ENCODE measurements around the gene ZAP70. TPM values are rescaled to one million over a fixed set of nuclear protein-coding genes. Genes with fewer than 3 reads are reported as not detected.

ZAP70 gene
- total RNA-seq, 1 experiment from 2014 or later, result 0.61 TPM

GRCh38 chr2:97743913-97744312 is 30.5 kb downstream of the ZAP70 start:
- Mint-ChIP-seq H3K4me1 (peaks cover 26% of the 10 kb centered on the region), H3K9me3 (no peaks in the 10 kb centered on the region), H3K4me3 (no peak overlapping the region), H3K36me3 (no peaks in the 10 kb centered on the region), H3K27me3 (ENCODE audit: low read depth) (no peaks in the 10 kb centered on the region), H3K27ac (no peak overlapping the region)
- TF ChIP-seq NFYB (CRISPR knock-in tag; conservative IDR thresholded peaks at IDR 0.05; ENCODE audit: low read depth), result no peak
- no peak for TF ChIP-seq FOXP4 (CRISPR knock-in tag; IDR thresholded peaks at IDR 0.05)
- TF ChIP-seq, protein P1, sequence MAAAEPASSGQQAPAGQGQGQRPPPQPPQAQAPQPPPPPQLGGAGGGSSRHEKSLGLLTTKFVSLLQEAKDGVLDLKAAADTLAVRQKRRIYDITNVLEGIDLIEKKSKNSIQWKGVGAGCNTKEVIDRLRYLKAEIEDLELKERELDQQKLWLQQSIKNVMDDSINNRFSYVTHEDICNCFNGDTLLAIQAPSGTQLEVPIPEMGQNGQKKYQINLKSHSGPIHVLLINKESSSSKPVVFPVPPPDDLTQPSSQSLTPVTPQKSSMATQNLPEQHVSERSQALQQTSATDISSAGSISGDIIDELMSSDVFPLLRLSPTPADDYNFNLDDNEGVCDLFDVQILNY (CRISPR knock-in tag; IDR thresholded peaks at IDR 0.05), result no peak
- TF ChIP-seq SP1 (CRISPR knock-in tag; conservative IDR thresholded peaks at IDR 0.05), result no peak
- no peak for TF ChIP-seq ETV6 (CRISPR knock-in tag; IDR thresholded peaks at IDR 0.05)
- TF ChIP-seq ESRRA (CRISPR knock-in tag; IDR thresholded peaks at IDR 0.05; ENCODE audit: borderline replicate concordance), result no peak
- TF ChIP-seq ZNF396 (CRISPR knock-in tag; IDR thresholded peaks at IDR 0.05; ENCODE audit: borderline replicate concordance), result no peak
- TF ChIP-seq, protein P2, sequence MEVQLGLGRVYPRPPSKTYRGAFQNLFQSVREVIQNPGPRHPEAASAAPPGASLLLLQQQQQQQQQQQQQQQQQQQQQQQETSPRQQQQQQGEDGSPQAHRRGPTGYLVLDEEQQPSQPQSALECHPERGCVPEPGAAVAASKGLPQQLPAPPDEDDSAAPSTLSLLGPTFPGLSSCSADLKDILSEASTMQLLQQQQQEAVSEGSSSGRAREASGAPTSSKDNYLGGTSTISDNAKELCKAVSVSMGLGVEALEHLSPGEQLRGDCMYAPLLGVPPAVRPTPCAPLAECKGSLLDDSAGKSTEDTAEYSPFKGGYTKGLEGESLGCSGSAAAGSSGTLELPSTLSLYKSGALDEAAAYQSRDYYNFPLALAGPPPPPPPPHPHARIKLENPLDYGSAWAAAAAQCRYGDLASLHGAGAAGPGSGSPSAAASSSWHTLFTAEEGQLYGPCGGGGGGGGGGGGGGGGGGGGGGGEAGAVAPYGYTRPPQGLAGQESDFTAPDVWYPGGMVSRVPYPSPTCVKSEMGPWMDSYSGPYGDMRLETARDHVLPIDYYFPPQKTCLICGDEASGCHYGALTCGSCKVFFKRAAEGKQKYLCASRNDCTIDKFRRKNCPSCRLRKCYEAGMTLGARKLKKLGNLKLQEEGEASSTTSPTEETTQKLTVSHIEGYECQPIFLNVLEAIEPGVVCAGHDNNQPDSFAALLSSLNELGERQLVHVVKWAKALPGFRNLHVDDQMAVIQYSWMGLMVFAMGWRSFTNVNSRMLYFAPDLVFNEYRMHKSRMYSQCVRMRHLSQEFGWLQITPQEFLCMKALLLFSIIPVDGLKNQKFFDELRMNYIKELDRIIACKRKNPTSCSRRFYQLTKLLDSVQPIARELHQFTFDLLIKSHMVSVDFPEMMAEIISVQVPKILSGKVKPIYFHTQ (CRISPR knock-in tag; IDR thresholded peaks at IDR 0.05), result no peak
- no peak for TF ChIP-seq NR3C1 (CRISPR knock-in tag; conservative IDR thresholded peaks at IDR 0.05; ENCODE audit: low read depth)
- TF ChIP-seq CREB1 (CRISPR knock-in tag; IDR thresholded peaks at IDR 0.05), result no peak
- TF ChIP-seq, protein P3, sequence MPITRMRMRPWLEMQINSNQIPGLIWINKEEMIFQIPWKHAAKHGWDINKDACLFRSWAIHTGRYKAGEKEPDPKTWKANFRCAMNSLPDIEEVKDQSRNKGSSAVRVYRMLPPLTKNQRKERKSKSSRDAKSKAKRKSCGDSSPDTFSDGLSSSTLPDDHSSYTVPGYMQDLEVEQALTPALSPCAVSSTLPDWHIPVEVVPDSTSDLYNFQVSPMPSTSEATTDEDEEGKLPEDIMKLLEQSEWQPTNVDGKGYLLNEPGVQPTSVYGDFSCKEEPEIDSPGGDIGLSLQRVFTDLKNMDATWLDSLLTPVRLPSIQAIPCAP (CRISPR knock-in tag; IDR thresholded peaks at IDR 0.05), result no peak
- TF ChIP-seq, protein P4, sequence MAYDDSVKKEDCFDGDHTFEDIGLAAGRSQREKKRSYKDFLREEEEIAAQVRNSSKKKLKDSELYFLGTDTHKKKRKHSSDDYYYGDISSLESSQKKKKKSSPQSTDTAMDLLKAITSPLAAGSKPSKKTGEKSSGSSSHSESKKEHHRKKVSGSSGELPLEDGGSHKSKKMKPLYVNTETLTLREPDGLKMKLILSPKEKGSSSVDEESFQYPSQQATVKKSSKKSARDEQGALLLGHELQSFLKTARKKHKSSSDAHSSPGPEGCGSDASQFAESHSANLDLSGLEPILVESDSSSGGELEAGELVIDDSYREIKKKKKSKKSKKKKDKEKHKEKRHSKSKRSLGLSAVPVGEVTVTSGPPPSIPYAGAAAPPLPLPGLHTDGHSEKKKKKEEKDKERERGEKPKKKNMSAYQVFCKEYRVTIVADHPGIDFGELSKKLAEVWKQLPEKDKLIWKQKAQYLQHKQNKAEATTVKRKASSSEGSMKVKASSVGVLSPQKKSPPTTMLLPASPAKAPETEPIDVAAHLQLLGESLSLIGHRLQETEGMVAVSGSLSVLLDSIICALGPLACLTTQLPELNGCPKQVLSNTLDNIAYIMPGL (CRISPR knock-in tag; IDR thresholded peaks at IDR 0.05), result no peak
- TF ChIP-seq ZBTB21 (CRISPR knock-in tag; IDR thresholded peaks at IDR 0.05; ENCODE audit: borderline replicate concordance), result no peak
- POLR2A ChIA-PET, result no interaction called here
- DNase-seq (ENCODE audit: low spot score) (no peak), ATAC-seq (no peak)
- CTCF ChIA-PET, result interaction anchor here (1.2 to 1.3 kb wide), 2 partner anchors 34 to 44 kb away, joined by 6 to 7 read pairs; no protein-coding TSS in a partner anchor

GRCh38 chr2:97745474-97746174 is 32.2 kb downstream of the ZAP70 start:
- POLR2A ChIA-PET, result no interaction called here
- Mint-ChIP-seq H3K36me3 (no peaks in the 10 kb centered on the region), H3K27me3 (ENCODE audit: low read depth) (no peaks in the 10 kb centered on the region), H3K9me3 (no peaks in the 10 kb centered on the region), H3K4me3 (no peak overlapping the region), H3K4me1 (peaks cover 30% of the 10 kb centered on the region), H3K27ac (no peak overlapping the region)
- CTCF ChIA-PET, result interaction anchor here (0.7 to 1.6 kb wide), 2 partner anchors 36 to 46 kb away, joined by 3 to 5 read pairs; no protein-coding TSS in a partner anchor
- no peak for ATAC-seq
- DNase-seq (ENCODE audit: low spot score), result no peak
- TF ChIP-seq, protein P5, sequence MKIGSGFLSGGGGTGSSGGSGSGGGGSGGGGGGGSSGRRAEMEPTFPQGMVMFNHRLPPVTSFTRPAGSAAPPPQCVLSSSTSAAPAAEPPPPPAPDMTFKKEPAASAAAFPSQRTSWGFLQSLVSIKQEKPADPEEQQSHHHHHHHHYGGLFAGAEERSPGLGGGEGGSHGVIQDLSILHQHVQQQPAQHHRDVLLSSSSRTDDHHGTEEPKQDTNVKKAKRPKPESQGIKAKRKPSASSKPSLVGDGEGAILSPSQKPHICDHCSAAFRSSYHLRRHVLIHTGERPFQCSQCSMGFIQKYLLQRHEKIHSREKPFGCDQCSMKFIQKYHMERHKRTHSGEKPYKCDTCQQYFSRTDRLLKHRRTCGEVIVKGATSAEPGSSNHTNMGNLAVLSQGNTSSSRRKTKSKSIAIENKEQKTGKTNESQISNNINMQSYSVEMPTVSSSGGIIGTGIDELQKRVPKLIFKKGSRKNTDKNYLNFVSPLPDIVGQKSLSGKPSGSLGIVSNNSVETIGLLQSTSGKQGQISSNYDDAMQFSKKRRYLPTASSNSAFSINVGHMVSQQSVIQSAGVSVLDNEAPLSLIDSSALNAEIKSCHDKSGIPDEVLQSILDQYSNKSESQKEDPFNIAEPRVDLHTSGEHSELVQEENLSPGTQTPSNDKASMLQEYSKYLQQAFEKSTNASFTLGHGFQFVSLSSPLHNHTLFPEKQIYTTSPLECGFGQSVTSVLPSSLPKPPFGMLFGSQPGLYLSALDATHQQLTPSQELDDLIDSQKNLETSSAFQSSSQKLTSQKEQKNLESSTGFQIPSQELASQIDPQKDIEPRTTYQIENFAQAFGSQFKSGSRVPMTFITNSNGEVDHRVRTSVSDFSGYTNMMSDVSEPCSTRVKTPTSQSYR (CRISPR knock-in tag; IDR thresholded peaks at IDR 0.05), result no peak
- TF ChIP-seq USF1 (CRISPR knock-in tag; IDR thresholded peaks at IDR 0.05), result no peak
- no peak for TF ChIP-seq OVOL2 (CRISPR knock-in tag; IDR thresholded peaks at IDR 0.05; ENCODE audit: borderline replicate concordance)
- no peak for TF ChIP-seq KAT7 (CRISPR knock-in tag; IDR thresholded peaks at IDR 0.05; ENCODE audit: borderline replicate concordance)
- TF ChIP-seq, protein P6, sequence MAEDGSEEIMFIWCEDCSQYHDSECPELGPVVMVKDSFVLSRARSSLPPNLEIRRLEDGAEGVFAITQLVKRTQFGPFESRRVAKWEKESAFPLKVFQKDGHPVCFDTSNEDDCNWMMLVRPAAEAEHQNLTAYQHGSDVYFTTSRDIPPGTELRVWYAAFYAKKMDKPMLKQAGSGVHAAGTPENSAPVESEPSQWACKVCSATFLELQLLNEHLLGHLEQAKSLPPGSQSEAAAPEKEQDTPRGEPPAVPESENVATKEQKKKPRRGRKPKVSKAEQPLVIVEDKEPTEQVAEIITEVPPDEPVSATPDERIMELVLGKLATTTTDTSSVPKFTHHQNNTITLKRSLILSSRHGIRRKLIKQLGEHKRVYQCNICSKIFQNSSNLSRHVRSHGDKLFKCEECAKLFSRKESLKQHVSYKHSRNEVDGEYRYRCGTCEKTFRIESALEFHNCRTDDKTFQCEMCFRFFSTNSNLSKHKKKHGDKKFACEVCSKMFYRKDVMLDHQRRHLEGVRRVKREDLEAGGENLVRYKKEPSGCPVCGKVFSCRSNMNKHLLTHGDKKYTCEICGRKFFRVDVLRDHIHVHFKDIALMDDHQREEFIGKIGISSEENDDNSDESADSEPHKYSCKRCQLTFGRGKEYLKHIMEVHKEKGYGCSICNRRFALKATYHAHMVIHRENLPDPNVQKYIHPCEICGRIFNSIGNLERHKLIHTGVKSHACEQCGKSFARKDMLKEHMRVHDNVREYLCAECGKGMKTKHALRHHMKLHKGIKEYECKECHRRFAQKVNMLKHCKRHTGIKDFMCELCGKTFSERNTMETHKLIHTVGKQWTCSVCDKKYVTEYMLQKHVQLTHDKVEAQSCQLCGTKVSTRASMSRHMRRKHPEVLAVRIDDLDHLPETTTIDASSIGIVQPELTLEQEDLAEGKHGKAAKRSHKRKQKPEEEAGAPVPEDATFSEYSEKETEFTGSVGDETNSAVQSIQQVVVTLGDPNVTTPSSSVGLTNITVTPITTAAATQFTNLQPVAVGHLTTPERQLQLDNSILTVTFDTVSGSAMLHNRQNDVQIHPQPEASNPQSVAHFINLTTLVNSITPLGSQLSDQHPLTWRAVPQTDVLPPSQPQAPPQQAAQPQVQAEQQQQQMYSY (CRISPR knock-in tag; IDR thresholded peaks at IDR 0.05), result no peak

Measured in WTC11 (cell line).